ENCODE measurements around the gene GAPT. TPM values are rescaled to one million over a fixed set of nuclear protein-coding genes. Genes with fewer than 3 reads are reported as not detected.

GAPT gene
- not detected in 2 replicates for total RNA-seq
- not detected in 2 replicates for polyA plus RNA-seq
- not detected in 2 replicates for polyA plus RNA-seq (2012)
- not detected in 2 replicates for polyA minus RNA-seq (ENCODE audit: low replicate concordance)

DNA sequence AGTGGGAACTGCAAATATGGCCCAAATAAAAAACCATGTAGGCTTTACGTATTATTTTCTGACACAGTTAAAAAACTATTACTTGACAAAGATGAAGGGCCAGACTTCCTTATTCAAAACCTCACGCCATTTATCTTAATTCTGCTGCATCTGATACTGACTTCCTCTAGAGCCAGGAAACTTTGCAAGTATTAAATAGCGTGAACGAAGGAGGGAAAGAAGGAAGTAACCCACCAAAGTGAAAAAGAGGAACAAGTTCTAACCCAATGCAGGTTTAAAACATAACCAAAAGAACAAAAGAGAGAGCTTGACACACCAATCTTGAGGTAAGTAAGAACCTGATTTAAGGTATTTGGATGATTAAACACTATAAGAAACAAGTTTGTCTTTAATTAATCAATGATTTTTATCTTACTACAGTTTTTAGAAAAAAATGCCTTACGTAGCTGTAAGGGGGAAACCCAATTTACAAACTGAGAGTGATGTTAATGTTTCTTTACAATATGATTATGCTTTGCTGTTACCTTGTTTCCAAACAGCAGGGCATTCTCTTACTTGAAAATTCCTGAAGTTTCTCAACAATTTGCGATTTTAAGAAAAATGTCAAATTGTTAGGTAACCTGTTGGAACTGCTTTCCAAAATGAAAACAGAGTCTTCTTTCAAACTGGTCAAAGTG is at the start of gene GAPT:
Gene GAPT (plus strand): TSS at position 220 of the 677 bp plus-strand sequence. CDS start 3,102 bp downstream, outside the sequence.
- no peaks in the 10 kb centered on the region for H3K36me3 ChIP-seq (ENCODE audit: control insufficient read depth, insufficient read depth, low read length)
- H3K27ac ChIP-seq (ENCODE audit: insufficient read depth, low read length) = no peak within 1 kb of the TSS
- no peaks in the 10 kb centered on the region for H3K4me1 ChIP-seq (ENCODE audit: control insufficient read depth, extremely low read depth, insufficient read depth, low read length)
- no peak within 1 kb of the TSS for H3K4me3 ChIP-seq (replicated peaks in 1 of 4; ENCODE audit: control extremely low read depth in 1 of 4, insufficient read depth in 1 of 4, low read depth in 3 of 4, low read length in 4 of 4)
- no peak within 1 kb of the TSS for H3K9ac ChIP-seq (ENCODE audit: insufficient read depth, low read length)
- no peak within 1 kb of the TSS for H2AFZ ChIP-seq (ENCODE audit: low read length)
- H3K4me2 ChIP-seq (ENCODE audit: extremely low read depth, insufficient read depth, low read length) = no peak within 1 kb of the TSS
- H3K9me3 ChIP-seq (ENCODE audit: control insufficient read depth, insufficient read depth, low read depth, low read length) = no peaks in the 10 kb centered on the region
- no peaks in the 10 kb centered on the region for H3K27me3 ChIP-seq (ENCODE audit: control insufficient read depth, insufficient read depth, low read length)
- no peak for DNase-seq (ENCODE audit: low read depth in 2 of 2)
- H4K20me1 ChIP-seq (ENCODE audit: control insufficient read depth, extremely low read depth, insufficient read depth, low read length) = no peaks in the 10 kb centered on the region
- no peak for TF ChIP-seq EZH2 (IDR thresholded peaks at IDR 0.05; ENCODE audit: low read length, missing control alignments)
- TF ChIP-seq, protein P1, sequence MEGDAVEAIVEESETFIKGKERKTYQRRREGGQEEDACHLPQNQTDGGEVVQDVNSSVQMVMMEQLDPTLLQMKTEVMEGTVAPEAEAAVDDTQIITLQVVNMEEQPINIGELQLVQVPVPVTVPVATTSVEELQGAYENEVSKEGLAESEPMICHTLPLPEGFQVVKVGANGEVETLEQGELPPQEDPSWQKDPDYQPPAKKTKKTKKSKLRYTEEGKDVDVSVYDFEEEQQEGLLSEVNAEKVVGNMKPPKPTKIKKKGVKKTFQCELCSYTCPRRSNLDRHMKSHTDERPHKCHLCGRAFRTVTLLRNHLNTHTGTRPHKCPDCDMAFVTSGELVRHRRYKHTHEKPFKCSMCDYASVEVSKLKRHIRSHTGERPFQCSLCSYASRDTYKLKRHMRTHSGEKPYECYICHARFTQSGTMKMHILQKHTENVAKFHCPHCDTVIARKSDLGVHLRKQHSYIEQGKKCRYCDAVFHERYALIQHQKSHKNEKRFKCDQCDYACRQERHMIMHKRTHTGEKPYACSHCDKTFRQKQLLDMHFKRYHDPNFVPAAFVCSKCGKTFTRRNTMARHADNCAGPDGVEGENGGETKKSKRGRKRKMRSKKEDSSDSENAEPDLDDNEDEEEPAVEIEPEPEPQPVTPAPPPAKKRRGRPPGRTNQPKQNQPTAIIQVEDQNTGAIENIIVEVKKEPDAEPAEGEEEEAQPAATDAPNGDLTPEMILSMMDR (conservative IDR thresholded peaks at IDR 0.05 in 1 of 2, IDR thresholded peaks at IDR 0.05 in 1 of 2; ENCODE audit: low read depth in 1 of 2, low read length in 2 of 2) = no peak
- no peaks in the 10 kb centered on the region for H3K79me2 ChIP-seq (ENCODE audit: control insufficient read depth, insufficient read depth, low read length)

DNA sequence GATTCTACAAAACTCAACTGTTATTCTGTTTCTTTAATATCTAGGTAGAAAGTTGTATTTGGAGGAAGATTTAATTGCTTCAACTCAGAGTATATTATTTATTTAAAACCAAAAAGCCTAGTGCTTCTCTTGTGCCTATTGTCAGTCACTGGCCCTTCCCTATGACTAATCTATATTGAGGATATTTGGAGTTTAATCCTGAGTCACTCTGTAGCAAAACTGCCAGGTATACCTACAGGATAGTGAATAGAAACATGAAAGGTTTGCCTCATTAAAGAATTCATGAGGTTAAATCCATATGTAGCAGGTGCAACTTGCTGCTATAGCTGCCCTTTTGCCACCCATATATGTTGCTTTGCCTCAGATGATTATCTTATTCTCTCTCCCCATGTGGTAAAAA is 46.4 kb upstream of the GAPT start:
- no peak overlapping the region for H3K4me2 ChIP-seq (ENCODE audit: extremely low read depth, insufficient read depth, low read length)
- H3K36me3 ChIP-seq (ENCODE audit: control insufficient read depth, insufficient read depth, low read length) = no peaks in the 10 kb centered on the region
- H4K20me1 ChIP-seq (ENCODE audit: control insufficient read depth, extremely low read depth, insufficient read depth, low read length) = no peaks in the 10 kb centered on the region
- no peak overlapping the region for H2AFZ ChIP-seq (ENCODE audit: low read length)
- no peak overlapping the region for H3K27ac ChIP-seq (ENCODE audit: insufficient read depth, low read length)
- DNase-seq (ENCODE audit: low read depth in 2 of 2) = no peak
- H3K79me2 ChIP-seq (ENCODE audit: control insufficient read depth, insufficient read depth, low read length) = no peaks in the 10 kb centered on the region
- TF ChIP-seq EZH2 (IDR thresholded peaks at IDR 0.05; ENCODE audit: low read length, missing control alignments) = no peak
- TF ChIP-seq, protein P1 (conservative IDR thresholded peaks at IDR 0.05 in 1 of 2, IDR thresholded peaks at IDR 0.05 in 1 of 2; ENCODE audit: low read depth in 1 of 2, low read length in 2 of 2) = no peak
- no peaks in the 10 kb centered on the region for H3K4me1 ChIP-seq (ENCODE audit: control insufficient read depth, extremely low read depth, insufficient read depth, low read length)
- no peaks in the 10 kb centered on the region for H3K27me3 ChIP-seq (ENCODE audit: control insufficient read depth, insufficient read depth, low read length)
- no peak overlapping the region for H3K9ac ChIP-seq (ENCODE audit: insufficient read depth, low read length)
- no peaks in the 10 kb centered on the region for H3K9me3 ChIP-seq (ENCODE audit: control insufficient read depth, insufficient read depth, low read depth, low read length)
- no peak overlapping the region for H3K4me3 ChIP-seq (replicated peaks in 1 of 4; ENCODE audit: control extremely low read depth in 1 of 4, insufficient read depth in 1 of 4, low read depth in 3 of 4, low read length in 4 of 4)

DNA sequence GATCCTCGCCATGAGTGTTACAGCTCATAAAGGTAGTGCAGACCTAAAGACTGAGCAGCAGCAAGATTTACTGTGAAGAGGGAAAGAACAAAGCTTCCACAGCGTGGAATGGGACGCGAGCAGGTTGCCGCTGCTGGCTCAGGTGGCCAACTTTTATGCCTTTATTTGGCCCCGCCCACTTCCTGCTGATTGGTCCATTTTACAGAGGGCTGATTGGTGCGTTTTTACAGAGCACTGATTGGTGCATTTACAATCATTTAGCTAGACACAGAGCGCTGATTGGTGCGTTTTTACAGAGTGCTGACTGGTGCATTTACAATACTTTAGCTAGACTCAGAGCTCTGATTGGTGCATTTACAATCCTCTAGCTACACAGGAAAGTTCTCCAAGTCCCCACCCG is 45.2 kb upstream of the GAPT start:
- no peak for DNase-seq (ENCODE audit: low read depth in 2 of 2)
- no peaks in the 10 kb centered on the region for H3K36me3 ChIP-seq (ENCODE audit: control insufficient read depth, insufficient read depth, low read length)
- H3K27me3 ChIP-seq (ENCODE audit: control insufficient read depth, insufficient read depth, low read length) = no peaks in the 10 kb centered on the region
- no peak overlapping the region for H3K4me2 ChIP-seq (ENCODE audit: extremely low read depth, insufficient read depth, low read length)
- no peaks in the 10 kb centered on the region for H3K9me3 ChIP-seq (ENCODE audit: control insufficient read depth, insufficient read depth, low read depth, low read length)
- H3K79me2 ChIP-seq (ENCODE audit: control insufficient read depth, insufficient read depth, low read length) = no peaks in the 10 kb centered on the region
- no peaks in the 10 kb centered on the region for H4K20me1 ChIP-seq (ENCODE audit: control insufficient read depth, extremely low read depth, insufficient read depth, low read length)
- H2AFZ ChIP-seq (ENCODE audit: low read length) = no peak overlapping the region
- H3K4me1 ChIP-seq (ENCODE audit: control insufficient read depth, extremely low read depth, insufficient read depth, low read length) = no peaks in the 10 kb centered on the region
- TF ChIP-seq EZH2 (IDR thresholded peaks at IDR 0.05; ENCODE audit: low read length, missing control alignments) = no peak
- TF ChIP-seq, protein P1 (conservative IDR thresholded peaks at IDR 0.05 in 1 of 2, IDR thresholded peaks at IDR 0.05 in 1 of 2; ENCODE audit: low read depth in 1 of 2, low read length in 2 of 2) = no peak
- no peak overlapping the region for H3K4me3 ChIP-seq (replicated peaks in 1 of 4; ENCODE audit: control extremely low read depth in 1 of 4, insufficient read depth in 1 of 4, low read depth in 3 of 4, low read length in 4 of 4)
- no peak overlapping the region for H3K9ac ChIP-seq (ENCODE audit: insufficient read depth, low read length)
- no peak overlapping the region for H3K27ac ChIP-seq (ENCODE audit: insufficient read depth, low read length)
